Measurements from ENCODE around the gene KRI1.
"Not testable (repeated sequence)": the region's sequence is repeated elsewhere in the genome, so short reads cannot be mapped to it uniquely, and the experiment has no call there.

KRI1 gene

DNA sequence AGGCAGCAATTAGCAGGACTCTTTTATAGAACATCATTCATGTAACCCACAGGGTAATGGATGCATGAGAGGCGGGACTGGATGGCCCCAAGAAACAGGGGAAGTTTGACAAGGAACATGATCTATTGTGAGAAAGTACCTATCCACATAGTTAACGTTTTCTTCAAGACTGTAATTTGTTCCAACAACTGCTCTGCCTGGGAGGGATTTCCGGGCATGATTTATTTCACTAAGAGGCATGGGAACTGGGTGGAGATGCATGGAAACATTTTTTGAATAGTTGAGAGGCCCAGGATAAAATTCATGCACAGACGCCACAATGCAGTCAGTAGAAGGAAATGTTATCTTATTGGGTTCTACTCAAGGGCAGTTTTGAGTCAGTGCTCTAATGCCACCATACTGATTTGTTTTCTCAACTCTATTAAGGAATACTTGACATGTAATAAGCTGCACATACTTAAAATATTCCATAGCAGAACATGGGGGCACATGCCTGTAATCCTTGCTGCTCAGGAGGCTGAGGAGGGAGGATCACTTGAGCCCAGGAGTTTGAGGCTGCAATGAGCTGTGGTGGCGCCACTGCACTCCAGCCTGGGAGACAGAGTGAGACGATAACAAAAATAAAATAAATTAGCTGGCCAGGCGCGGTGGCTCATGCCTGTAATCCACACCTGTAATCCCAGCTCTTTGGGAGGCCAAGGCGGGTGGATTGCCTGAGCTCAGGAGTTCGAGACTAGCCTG lies 32.0 kb downstream of the KRI1 start:
- Histone ChIP-seq H3K27ac (ENCODE audit: low read depth, low read length) (no peak overlapping the region), H3K4me3 (ENCODE audit: insufficient read depth, low read length, poor library complexity, severe bottlenecking) (no peak overlapping the region), H3K9me3 (ENCODE audit: insufficient read depth, low read length) (no peaks in the 10 kb centered on the region), H3K9ac (ENCODE audit: low read length) (no peak overlapping the region), H3K79me2 (ENCODE audit: insufficient read depth, low read length) (no peaks in the 10 kb centered on the region), H2AFZ (ENCODE audit: low read depth, low read length, severe bottlenecking) (no peak overlapping the region), H3K9me2 (replicated peaks; ENCODE audit: insufficient read depth, low read length) (no peaks in the 10 kb centered on the region), H3K4me2 (ENCODE audit: low read depth, low read length, poor library complexity, severe bottlenecking) (no peak overlapping the region), H3F3A (ENCODE audit: insufficient read depth) (no peaks in the 10 kb centered on the region), H3K27me3 (ENCODE audit: low read length) (no peaks in the 10 kb centered on the region), H3K36me3 (ENCODE audit: low read length) (no peaks in the 10 kb centered on the region), H4K20me1 (ENCODE audit: low read depth, low read length) (no peaks in the 10 kb centered on the region)
- TF ChIP-seq, protein P1, sequence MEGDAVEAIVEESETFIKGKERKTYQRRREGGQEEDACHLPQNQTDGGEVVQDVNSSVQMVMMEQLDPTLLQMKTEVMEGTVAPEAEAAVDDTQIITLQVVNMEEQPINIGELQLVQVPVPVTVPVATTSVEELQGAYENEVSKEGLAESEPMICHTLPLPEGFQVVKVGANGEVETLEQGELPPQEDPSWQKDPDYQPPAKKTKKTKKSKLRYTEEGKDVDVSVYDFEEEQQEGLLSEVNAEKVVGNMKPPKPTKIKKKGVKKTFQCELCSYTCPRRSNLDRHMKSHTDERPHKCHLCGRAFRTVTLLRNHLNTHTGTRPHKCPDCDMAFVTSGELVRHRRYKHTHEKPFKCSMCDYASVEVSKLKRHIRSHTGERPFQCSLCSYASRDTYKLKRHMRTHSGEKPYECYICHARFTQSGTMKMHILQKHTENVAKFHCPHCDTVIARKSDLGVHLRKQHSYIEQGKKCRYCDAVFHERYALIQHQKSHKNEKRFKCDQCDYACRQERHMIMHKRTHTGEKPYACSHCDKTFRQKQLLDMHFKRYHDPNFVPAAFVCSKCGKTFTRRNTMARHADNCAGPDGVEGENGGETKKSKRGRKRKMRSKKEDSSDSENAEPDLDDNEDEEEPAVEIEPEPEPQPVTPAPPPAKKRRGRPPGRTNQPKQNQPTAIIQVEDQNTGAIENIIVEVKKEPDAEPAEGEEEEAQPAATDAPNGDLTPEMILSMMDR (IDR thresholded peaks at IDR 0.05; ENCODE audit: insufficient read depth, low read length, poor library complexity, severe bottlenecking), result no peak
- TF ChIP-seq EZH2phosphoT487 (conservative IDR thresholded peaks at IDR 0.05; ENCODE audit: low read length), result no peak

DNA sequence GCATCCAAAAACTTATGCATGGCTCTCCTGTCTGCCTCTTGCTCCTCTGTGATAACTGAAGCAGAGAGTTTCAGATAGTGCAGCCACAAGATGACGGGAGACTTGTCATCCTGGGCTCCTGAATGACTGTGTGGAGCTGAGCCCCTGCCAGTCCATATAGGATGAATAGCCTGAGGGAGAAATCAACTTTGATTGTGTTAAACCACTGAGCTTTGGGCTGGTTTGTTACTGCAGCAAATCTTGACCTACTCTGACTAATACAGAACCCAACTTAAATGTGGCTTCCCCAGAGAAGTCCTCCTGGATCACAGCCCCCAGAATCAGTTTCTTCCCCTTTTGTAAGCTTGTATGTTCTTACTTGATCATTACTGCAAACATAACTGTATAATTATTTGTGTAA lies 33.4 kb downstream of the KRI1 start:
- Histone ChIP-seq H3K9me2 (replicated peaks; ENCODE audit: insufficient read depth, low read length) (no peaks in the 10 kb centered on the region), H3K79me2 (ENCODE audit: insufficient read depth, low read length) (no peaks in the 10 kb centered on the region), H3K4me2 (ENCODE audit: low read depth, low read length, poor library complexity, severe bottlenecking) (no peak overlapping the region), H3K27ac (ENCODE audit: low read depth, low read length) (no peak overlapping the region), H3K27me3 (ENCODE audit: low read length) (no peaks in the 10 kb centered on the region), H3K36me3 (ENCODE audit: low read length) (no peaks in the 10 kb centered on the region), H4K20me1 (ENCODE audit: low read depth, low read length) (no peaks in the 10 kb centered on the region), H3K9me3 (ENCODE audit: insufficient read depth, low read length) (no peaks in the 10 kb centered on the region), H2AFZ (ENCODE audit: low read depth, low read length, severe bottlenecking) (no peak overlapping the region), H3K9ac (ENCODE audit: low read length) (no peak overlapping the region), H3F3A (ENCODE audit: insufficient read depth) (no peaks in the 10 kb centered on the region), H3K4me3 (ENCODE audit: insufficient read depth, low read length, poor library complexity, severe bottlenecking) (no peak overlapping the region)
- TF ChIP-seq, protein P1 (IDR thresholded peaks at IDR 0.05; ENCODE audit: insufficient read depth, low read length, poor library complexity, severe bottlenecking), result no peak
- no peak for TF ChIP-seq EZH2phosphoT487 (conservative IDR thresholded peaks at IDR 0.05; ENCODE audit: low read length)

DNA sequence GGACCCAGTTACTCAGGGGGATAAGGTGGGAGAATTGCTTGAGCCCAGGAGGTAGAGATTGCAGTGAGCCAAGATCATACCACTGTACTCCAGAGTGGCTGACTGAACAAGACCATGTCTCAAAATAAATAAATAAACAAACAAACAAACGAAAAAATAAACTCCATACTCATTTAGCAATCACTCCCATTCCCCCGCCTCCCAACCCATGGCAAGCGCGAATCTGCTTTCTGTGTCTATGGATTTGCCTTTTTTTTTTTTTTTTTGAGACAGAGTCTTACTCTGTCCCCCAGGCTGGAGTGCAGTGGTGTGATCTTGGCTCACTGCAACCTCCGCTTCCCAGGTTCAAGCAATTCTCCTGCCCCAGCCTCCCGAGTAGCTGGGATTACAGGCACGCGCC lies 38.9 kb downstream of the KRI1 start:
- not testable (repeated sequence) for H2AFZ ChIP-seq (ENCODE audit: low read depth, low read length, severe bottlenecking); H4K20me1 ChIP-seq (ENCODE audit: low read depth, low read length); H3F3A ChIP-seq (ENCODE audit: insufficient read depth); H3K27ac ChIP-seq (ENCODE audit: low read depth, low read length); H3K4me2 ChIP-seq (ENCODE audit: low read depth, low read length, poor library complexity, severe bottlenecking); H3K4me3 ChIP-seq (ENCODE audit: insufficient read depth, low read length, poor library complexity, severe bottlenecking); H3K9me2 ChIP-seq (replicated peaks; ENCODE audit: insufficient read depth, low read length); H3K79me2 ChIP-seq (ENCODE audit: insufficient read depth, low read length); H3K9me3 ChIP-seq (ENCODE audit: insufficient read depth, low read length); H3K9ac ChIP-seq (ENCODE audit: low read length); H3K27me3 ChIP-seq (ENCODE audit: low read length); H3K36me3 ChIP-seq (ENCODE audit: low read length)

DNA sequence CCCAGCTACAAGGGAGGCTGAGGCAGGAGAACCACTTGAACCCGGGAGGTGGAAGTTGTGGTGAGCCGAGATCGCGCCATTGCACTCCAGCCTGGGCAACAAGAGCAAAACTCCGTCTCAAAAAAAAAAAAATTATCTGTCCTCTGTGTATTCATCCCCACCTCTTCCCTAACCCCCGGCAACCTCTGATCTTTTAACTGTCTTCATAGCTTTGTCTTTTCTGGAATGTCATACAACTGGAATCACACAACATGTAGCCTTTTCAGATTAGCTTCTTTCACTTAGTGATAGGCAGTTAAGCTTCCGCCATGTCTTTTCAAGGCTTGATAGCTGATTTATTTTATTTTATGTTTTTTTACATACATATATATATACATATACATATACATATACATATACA lies 40.2 kb downstream of the KRI1 start:
- Histone ChIP-seq H3F3A (ENCODE audit: insufficient read depth) (no peaks in the 10 kb centered on the region), H3K9me2 (replicated peaks; ENCODE audit: insufficient read depth, low read length) (no peaks in the 10 kb centered on the region), H3K9me3 (ENCODE audit: insufficient read depth, low read length) (no peaks in the 10 kb centered on the region), H3K79me2 (ENCODE audit: insufficient read depth, low read length) (no peaks in the 10 kb centered on the region), H3K27ac (ENCODE audit: low read depth, low read length) (no peak overlapping the region), H3K4me3 (ENCODE audit: insufficient read depth, low read length, poor library complexity, severe bottlenecking) (no peak overlapping the region), H3K27me3 (ENCODE audit: low read length) (no peaks in the 10 kb centered on the region), H3K36me3 (ENCODE audit: low read length) (no peaks in the 10 kb centered on the region), H3K9ac (ENCODE audit: low read length) (no peak overlapping the region), H3K4me2 (ENCODE audit: low read depth, low read length, poor library complexity, severe bottlenecking) (no peak overlapping the region), H4K20me1 (ENCODE audit: low read depth, low read length) (no peaks in the 10 kb centered on the region), H2AFZ (ENCODE audit: low read depth, low read length, severe bottlenecking) (no peak overlapping the region)
- TF ChIP-seq, protein P1 (IDR thresholded peaks at IDR 0.05; ENCODE audit: insufficient read depth, low read length, poor library complexity, severe bottlenecking), result no peak
